Measurements from ENCODE around the gene ARF4. TPM values are rescaled to one million over a fixed set of nuclear protein-coding genes. Genes with fewer than 3 reads are reported as not detected.

The ARF4 gene
- total and polyA plus RNA-seq, 10 of the 15 experiments (the other 5 are each of a cell fraction or from before 2014, with no cell fraction given) = 66.2 to 283 (median 128) TPM

DNA sequence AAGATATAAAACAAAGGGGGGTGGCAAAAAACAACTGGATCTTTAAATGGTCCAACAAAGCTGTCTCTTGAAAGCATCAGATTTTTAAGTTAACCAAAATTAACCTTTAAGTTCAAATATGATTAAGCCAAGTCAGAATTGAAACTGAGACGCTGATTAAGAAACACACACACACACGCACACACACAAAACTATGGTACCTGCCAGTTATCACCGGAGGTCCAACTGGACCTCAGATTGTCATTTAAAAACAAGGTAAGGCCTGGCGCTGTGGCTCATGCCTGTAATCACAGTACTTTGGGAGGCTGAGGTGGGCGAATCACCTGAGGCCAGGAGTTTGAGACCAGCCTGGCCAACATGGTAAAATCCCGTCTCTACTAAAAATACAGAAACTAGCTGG lies 10.4 kb downstream of the ARF4 start (continued):
- TF ChIP-seq, protein P1, sequence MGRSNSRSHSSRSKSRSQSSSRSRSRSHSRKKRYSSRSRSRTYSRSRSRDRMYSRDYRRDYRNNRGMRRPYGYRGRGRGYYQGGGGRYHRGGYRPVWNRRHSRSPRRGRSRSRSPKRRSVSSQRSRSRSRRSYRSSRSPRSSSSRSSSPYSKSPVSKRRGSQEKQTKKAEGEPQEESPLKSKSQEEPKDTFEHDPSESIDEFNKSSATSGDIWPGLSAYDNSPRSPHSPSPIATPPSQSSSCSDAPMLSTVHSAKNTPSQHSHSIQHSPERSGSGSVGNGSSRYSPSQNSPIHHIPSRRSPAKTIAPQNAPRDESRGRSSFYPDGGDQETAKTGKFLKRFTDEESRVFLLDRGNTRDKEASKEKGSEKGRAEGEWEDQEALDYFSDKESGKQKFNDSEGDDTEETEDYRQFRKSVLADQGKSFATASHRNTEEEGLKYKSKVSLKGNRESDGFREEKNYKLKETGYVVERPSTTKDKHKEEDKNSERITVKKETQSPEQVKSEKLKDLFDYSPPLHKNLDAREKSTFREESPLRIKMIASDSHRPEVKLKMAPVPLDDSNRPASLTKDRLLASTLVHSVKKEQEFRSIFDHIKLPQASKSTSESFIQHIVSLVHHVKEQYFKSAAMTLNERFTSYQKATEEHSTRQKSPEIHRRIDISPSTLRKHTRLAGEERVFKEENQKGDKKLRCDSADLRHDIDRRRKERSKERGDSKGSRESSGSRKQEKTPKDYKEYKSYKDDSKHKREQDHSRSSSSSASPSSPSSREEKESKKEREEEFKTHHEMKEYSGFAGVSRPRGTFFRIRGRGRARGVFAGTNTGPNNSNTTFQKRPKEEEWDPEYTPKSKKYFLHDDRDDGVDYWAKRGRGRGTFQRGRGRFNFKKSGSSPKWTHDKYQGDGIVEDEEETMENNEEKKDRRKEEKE (IDR thresholded peaks at IDR 0.05) = no peak
- TF ChIP-seq RBBP5 (conservative IDR thresholded peaks at IDR 0.05) = no peak

DNA sequence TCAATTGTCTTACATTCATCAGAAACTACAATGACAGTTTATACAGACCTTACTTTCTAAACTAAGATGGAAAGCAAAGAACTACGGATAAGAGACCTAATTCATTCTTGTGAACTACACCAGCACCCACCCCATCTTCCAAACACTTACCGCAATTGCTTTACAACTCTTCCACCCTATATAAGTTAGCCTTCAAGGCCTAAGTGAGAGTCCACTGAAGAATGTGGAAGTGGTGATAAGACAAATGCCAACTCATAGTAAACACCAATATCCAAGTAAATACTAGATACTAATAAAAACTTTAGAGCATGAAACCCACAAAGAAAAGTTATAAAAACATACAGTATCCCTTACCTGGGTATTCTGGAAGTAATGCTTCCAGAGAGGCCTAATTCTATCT lies 13.6 kb downstream of the ARF4 start:
- RAD21 ChIA-PET (ENCODE audit: unreplicated experiment) = no interaction called here
- no TSS peak for BruUV-seq (replicated peaks)

More for the DNA sequence above, 13.6 kb downstream of the ARF4 start:
- no peaks in the 10 kb centered on the region for H3K27me3 ChIP-seq (replicated peaks in 1 of 2; ENCODE audit: control insufficient read depth in 2 of 2, insufficient read depth in 2 of 2, low read length in 1 of 2)
- in situ Hi-C loops (cut with MboI) = no loop called here
- no peak overlapping the region for H3K4me2 ChIP-seq (ENCODE audit: control insufficient read depth, insufficient read depth)
- ChIA-PET POLR2A (no interaction called here), SMC1A (ENCODE audit: uncharacterized antibody, unreplicated experiment) (no interaction called here), CTCF (interaction anchor here (1.2 kb wide), 1 partner anchor 11 kb away, joined by 3 read pairs; no protein-coding TSS in a partner anchor)
- no peaks in the 10 kb centered on the region for H3K9me3 ChIP-seq (replicated peaks; ENCODE audit: control insufficient read depth, insufficient read depth, low read length)
- H4K20me1 ChIP-seq (ENCODE audit: control insufficient read depth, insufficient read depth) = no peaks in the 10 kb centered on the region
- no peaks in the 10 kb centered on the region for H3K4me1 ChIP-seq (ENCODE audit: control insufficient read depth, insufficient read depth, low read length)
- no peak for DNase-seq (ENCODE audit: low read depth, low spot score)
- no peak for FAIRE-seq
- 94% methylated on average over 2 of the region's 2 CpGs for WGBS (ENCODE audit: insufficient coverage, insufficient replicate concordance, low lambda C conversion rate, missing lambda C conversion rate)
- ATAC-seq = no peak
- H3K9ac ChIP-seq (ENCODE audit: control insufficient read depth, insufficient read depth, low read length) = no peak overlapping the region
- no peak overlapping the region for H3K4me3 ChIP-seq
- peaks cover 47% of the 10 kb centered on the region for H3K79me2 ChIP-seq (ENCODE audit: control insufficient read depth, insufficient read depth, low read length)
- H3K36me3 ChIP-seq (ENCODE audit: control insufficient read depth in 2 of 2, insufficient read depth in 2 of 2, low read length in 1 of 2) = peaks cover 0 to 9% of the 10 kb centered on the region in 2 experiments; a peak in 2 of 4 replicates
- H2AFZ ChIP-seq (ENCODE audit: control insufficient read depth, low read depth, low read length) = no peak overlapping the region
- H3K27ac ChIP-seq (ENCODE audit: control insufficient read depth, insufficient read depth) = no peak overlapping the region
- TF ChIP-seq, protein P2, sequence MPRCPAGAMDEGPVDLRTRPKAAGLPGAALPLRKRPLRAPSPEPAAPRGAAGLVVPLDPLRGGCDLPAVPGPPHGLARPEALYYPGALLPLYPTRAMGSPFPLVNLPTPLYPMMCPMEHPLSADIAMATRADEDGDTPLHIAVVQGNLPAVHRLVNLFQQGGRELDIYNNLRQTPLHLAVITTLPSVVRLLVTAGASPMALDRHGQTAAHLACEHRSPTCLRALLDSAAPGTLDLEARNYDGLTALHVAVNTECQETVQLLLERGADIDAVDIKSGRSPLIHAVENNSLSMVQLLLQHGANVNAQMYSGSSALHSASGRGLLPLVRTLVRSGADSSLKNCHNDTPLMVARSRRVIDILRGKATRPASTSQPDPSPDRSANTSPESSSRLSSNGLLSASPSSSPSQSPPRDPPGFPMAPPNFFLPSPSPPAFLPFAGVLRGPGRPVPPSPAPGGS (IDR thresholded peaks at IDR 0.05; ENCODE audit: borderline replicate concordance, insufficient read depth, low read depth, low read length, poor library complexity, severe bottlenecking) = no peak
- TF ChIP-seq NBN (IDR thresholded peaks at IDR 0.05) (no peak), CBX5 (IDR thresholded peaks at IDR 0.05; ENCODE audit: low read depth) (no peak)
- intact Hi-C loops (cut with micrococcal nuclease; ENCODE audit: unreplicated experiment) = no loop called here
